ENCODE results near the gene EYS. TPM values are rescaled to one million over a fixed set of nuclear protein-coding genes. Genes with fewer than 3 reads are reported as not detected.

The EYS gene
- total RNA-seq, 1 donor from 2014 or later, result not detected

- intact Hi-C loops (cut with DNase I), result no loop called here
- no peak overlapping the region for H3K4me3 ChIP-seq
- no peak overlapping the region for H3K27ac ChIP-seq
- no peak for TF ChIP-seq CTCF (IDR thresholded peaks at IDR 0.05)
- ATAC-seq (no peak), DNase-seq (no peak)
- no peaks in the 10 kb centered on the region for H3K9me3 ChIP-seq
- no peaks in the 10 kb centered on the region for H3K27me3 ChIP-seq (ENCODE audit: low read depth)
- H3K4me1 ChIP-seq, result no peaks in the 10 kb centered on the region
- H3K36me3 ChIP-seq, result no peaks in the 10 kb centered on the region
Observed at GRCh38 chr6:65075705-65076230, 631.3 kb downstream of the EYS start.

- Histone ChIP-seq H3K27me3 (ENCODE audit: low read depth) (no peaks in the 10 kb centered on the region), H3K27ac (no peak overlapping the region)
- TF ChIP-seq CTCF (IDR thresholded peaks at IDR 0.05), result no peak
Observed at GRCh38 chr6:65072500-65072899, 634.5 kb downstream of the EYS start.

GRCh38 chr6:65071480-65071879 lies 635.5 kb downstream of the EYS start:
- no peak overlapping the region for H3K27ac ChIP-seq
- intact Hi-C loops (cut with DNase I), result no loop called here
- H3K4me3 ChIP-seq, result no peak overlapping the region
- H3K4me1 ChIP-seq, result no peaks in the 10 kb centered on the region
- no peaks in the 10 kb centered on the region for H3K9me3 ChIP-seq
- no peaks in the 10 kb centered on the region for H3K27me3 ChIP-seq (ENCODE audit: low read depth)
- no peaks in the 10 kb centered on the region for H3K36me3 ChIP-seq
- DNase-seq (no peak), ATAC-seq (no peak)
- TF ChIP-seq CTCF (IDR thresholded peaks at IDR 0.05), result no peak

More at GRCh38 chr6:65072500-65072899, 634.5 kb downstream of the EYS start:
- Histone ChIP-seq H3K36me3 (no peaks in the 10 kb centered on the region), H3K9me3 (no peaks in the 10 kb centered on the region), H3K4me3 (no peak overlapping the region), H3K4me1 (no peaks in the 10 kb centered on the region)
- ATAC-seq (no peak), DNase-seq (no peak)
- intact Hi-C loops (cut with DNase I), result no loop called here

GRCh38 chr6:65064844-65065243 lies 642.2 kb downstream of the EYS start:
- Histone ChIP-seq H3K4me3 (no peak overlapping the region), H3K36me3 (no peaks in the 10 kb centered on the region)
- ATAC-seq, result no peak

GRCh38 chr6:65059568-65059967 lies 647.5 kb downstream of the EYS start:
- Histone ChIP-seq H3K36me3 (no peaks in the 10 kb centered on the region), H3K9me3 (no peaks in the 10 kb centered on the region), H3K4me1 (no peaks in the 10 kb centered on the region), H3K4me3 (no peak overlapping the region), H3K27ac (no peak overlapping the region), H3K27me3 (ENCODE audit: low read depth) (no peaks in the 10 kb centered on the region)
- TF ChIP-seq CTCF (IDR thresholded peaks at IDR 0.05), result no peak
- ATAC-seq (no peak), DNase-seq (no peak)
- intact Hi-C loops (cut with DNase I), result no loop called here

More at GRCh38 chr6:65064844-65065243, 642.2 kb downstream of the EYS start:
- intact Hi-C loops (cut with DNase I), result no loop called here
- H3K9me3 ChIP-seq, result no peaks in the 10 kb centered on the region
- no peak for DNase-seq
- H3K27me3 ChIP-seq (ENCODE audit: low read depth), result no peaks in the 10 kb centered on the region
- no peak for TF ChIP-seq CTCF (IDR thresholded peaks at IDR 0.05)
- H3K27ac ChIP-seq, result no peak overlapping the region
- no peaks in the 10 kb centered on the region for H3K4me1 ChIP-seq

GRCh38 chr6:65055545-65055944 lies 651.5 kb downstream of the EYS start:
- no peak for DNase-seq
- ATAC-seq, result no peak
- Histone ChIP-seq H3K27me3 (ENCODE audit: low read depth) (no peaks in the 10 kb centered on the region), H3K4me3 (no peak overlapping the region), H3K27ac (no peak overlapping the region), H3K36me3 (no peaks in the 10 kb centered on the region), H3K4me1 (no peaks in the 10 kb centered on the region), H3K9me3 (no peaks in the 10 kb centered on the region)
- intact Hi-C loops (cut with DNase I), result no loop called here
- no peak for TF ChIP-seq CTCF (IDR thresholded peaks at IDR 0.05)
